PC-9 (cell line): Measurements from ENCODE around the gene DEFB129.

Source experiments
- CTCF ChIP-seq: fragments of 200-600 bp; sonication (generic); conservative IDR thresholded peaks from 2 replicates; pipeline ENCODE4 v1.6.1; 2017; ENCODE audit warnings: mixed run types, antibody characterized with exemption, mild to moderate bottlenecking, moderate library complexity
- EZH2 ChIP-seq: fragments of 200-600 bp; sonication (generic); IDR thresholded peaks from 2 replicates; pipeline ENCODE4 v1.8.0; 2017; ENCODE audit warnings: antibody characterized with exemption, low read depth

- TF ChIP-seq CTCF (no peak), EZH2 (no peak)
These were observed 27.1 kb upstream of the DEFB129 start for GRCh38 chr20:199996-200395.
